ENCODE data around the gene AK1. TPM values are rescaled to one million over a fixed set of nuclear protein-coding genes. Genes with fewer than 3 reads are reported as not detected.

AK1 gene
- total and polyA plus RNA-seq, 2 of the 13 experiments (the other 11 are each of a cell fraction or from before 2014, with no cell fraction given) = 19.1 to 32.8 TPM

- no peak for TF ChIP-seq POLR2A (IDR thresholded peaks at IDR 0.05; ENCODE audit: insufficient read depth in 1 of 2, low read depth in 2 of 2, low read length in 2 of 2)
- TF ChIP-seq CBFB (CRISPR knock-in tag; IDR thresholded peaks at IDR 0.05) = no peak
- TF ChIP-seq ZNF253 (CRISPR knock-in tag; IDR thresholded peaks at IDR 0.05; ENCODE audit: borderline replicate concordance) = no peak
- no peak for TF ChIP-seq MEIS1 (CRISPR knock-in tag; IDR thresholded peaks at IDR 0.05; ENCODE audit: borderline replicate concordance)
- TF ChIP-seq CBX1 (IDR thresholded peaks at IDR 0.05; ENCODE audit: low read depth) = no peak
- TF ChIP-seq SNAPC4 (CRISPR knock-in tag; IDR thresholded peaks at IDR 0.05) = no peak
- no peak for TF ChIP-seq TCF12 (IDR thresholded peaks at IDR 0.05)
- no peak for TF ChIP-seq TCF12 (CRISPR knock-in tag; IDR thresholded peaks at IDR 0.05)
- TF ChIP-seq ZC3H4 (CRISPR knock-in tag; IDR thresholded peaks at IDR 0.05; ENCODE audit: borderline replicate concordance) = no peak
- TF ChIP-seq ARID2 (CRISPR knock-in tag; IDR thresholded peaks at IDR 0.05; ENCODE audit: borderline replicate concordance) = no peak
- TF ChIP-seq, protein P1, sequence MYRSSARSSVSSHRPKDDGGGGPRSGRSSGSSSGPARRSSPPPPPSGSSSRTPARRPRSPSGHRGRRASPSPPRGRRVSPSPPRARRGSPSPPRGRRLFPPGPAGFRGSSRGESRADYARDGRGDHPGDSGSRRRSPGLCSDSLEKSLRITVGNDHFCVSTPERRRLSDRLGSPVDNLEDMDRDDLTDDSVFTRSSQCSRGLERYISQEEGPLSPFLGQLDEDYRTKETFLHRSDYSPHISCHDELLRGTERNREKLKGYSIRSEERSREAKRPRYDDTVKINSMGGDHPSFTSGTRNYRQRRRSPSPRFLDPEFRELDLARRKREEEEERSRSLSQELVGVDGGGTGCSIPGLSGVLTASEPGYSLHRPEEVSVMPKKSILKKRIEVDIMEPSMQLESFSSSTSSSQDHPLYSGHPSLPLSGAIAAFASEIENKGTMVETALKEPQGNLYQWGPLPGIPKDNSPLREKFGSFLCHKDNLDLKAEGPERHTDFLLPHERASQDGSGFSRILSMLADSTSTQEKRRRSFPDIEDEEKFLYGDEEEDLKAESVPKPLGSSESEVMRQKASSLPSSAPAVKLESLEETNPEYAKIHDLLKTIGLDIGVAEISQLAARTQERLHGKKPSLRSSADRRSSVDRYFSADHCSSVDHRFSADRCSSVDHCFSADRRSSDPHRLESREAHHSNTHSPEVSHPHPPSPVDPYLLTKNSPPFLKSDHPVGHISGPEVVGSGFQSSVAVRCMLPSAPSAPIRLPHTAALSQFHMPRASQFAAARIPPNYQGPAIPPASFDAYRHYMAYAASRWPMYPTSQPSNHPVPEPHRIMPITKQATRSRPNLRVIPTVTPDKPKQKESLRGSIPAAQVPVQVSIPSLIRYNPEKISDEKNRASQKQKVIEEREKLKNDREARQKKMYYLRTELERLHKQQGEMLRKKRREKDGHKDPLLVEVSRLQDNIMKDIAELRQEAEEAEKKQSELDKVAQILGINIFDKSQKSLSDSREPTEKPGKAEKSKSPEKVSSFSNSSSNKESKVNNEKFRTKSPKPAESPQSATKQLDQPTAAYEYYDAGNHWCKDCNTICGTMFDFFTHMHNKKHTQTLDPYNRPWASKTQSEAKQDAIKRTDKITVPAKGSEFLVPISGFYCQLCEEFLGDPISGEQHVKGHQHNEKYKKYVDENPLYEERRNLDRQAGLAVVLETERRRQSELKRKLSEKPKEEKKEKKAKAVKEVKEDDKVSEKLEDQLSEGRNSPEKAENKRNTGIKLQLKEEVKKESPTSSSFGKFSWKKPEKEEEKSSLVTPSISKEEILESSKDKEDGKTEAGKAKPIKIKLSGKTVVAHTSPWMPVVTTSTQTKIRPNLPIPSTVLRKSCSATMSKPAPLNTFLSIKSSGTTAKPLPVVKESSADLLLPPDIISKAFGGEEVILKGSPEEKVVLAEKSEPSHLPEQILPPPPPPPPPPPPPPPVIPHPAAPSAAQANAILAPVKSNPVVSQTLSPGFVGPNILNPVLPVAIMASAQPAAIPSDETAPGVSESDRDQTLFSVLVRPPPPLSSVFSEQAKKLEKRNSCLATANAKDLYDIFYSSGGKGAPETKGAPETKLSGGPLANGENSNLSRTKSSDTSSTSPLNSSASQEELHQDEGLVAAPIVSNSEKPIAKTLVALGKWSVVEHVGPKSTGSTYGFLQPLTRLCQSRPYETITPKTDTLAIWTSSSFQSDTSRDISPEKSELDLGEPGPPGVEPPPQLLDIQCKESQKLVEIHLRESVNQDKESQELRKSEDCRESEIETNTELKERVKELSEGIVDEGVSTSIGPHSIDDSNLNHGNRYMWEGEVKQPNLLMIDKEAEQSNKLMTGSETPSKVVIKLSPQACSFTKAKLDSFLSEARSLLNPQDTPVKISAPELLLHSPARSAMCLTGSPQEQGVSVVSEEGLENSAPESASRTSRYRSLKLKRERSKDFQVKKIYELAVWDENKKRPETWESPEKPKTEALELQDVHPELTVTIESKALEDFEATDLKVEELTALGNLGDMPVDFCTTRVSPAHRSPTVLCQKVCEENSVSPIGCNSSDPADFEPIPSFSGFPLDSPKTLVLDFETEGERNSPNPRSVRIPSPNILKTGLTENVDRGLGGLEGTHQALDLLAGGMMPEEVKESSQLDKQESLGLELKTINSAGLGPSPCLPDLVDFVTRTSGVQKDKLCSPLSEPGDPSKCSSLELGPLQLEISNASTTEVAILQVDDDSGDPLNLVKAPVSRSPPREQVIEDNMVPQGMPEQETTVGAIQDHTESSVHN (CRISPR knock-in tag; IDR thresholded peaks at IDR 0.05) = no peak
- TF ChIP-seq YY1 (IDR thresholded peaks at IDR 0.05; ENCODE audit: insufficient read depth, insufficient replicate concordance, low read depth, low read length) = no peak
- TF ChIP-seq HDAC2 (CRISPR knock-in tag; IDR thresholded peaks at IDR 0.05) = no peak
- no peak for TF ChIP-seq PHF20 (CRISPR knock-in tag; IDR thresholded peaks at IDR 0.05)
These were observed 58.9 kb downstream of the AK1 start (continued) for GRCh38 chr9:127818574-127818973.

Measured in HepG2 (cell line).